GM23338 (cell line): ENCODE results near the gene REG1B. TPM values are rescaled to one million over a fixed set of nuclear protein-coding genes. Genes with fewer than 3 reads are reported as not detected.

Experiments used
- ATAC-seq: fragments of 200-7000 bp; cut with Tn5 transposase; 3 replicates; pipeline ENCODE4 v1.9.1; 2020
- DNase-seq: peaks from one replicate; pipeline ENCODE4 v3.0.0-alpha.2; 2015; ENCODE audit warnings: low spot score
- H2AFZ ChIP-seq: fragments of 200-600 bp; sonication (generic); 2 replicates; pipeline ENCODE4 v1.8.0; 2016; ENCODE audit warnings: antibody characterized with exemption, mild to moderate bottlenecking, moderate library complexity
- H3F3A ChIP-seq: fragments of 200-600 bp; sonication (generic); replicated peaks from 2 replicates; pipeline ENCODE4 v1.8.0; 2017; ENCODE audit warnings: antibody characterized with exemption, mixed run types, low read depth
- H3K27ac ChIP-seq: fragments of 200-600 bp; sonication (generic); 2 replicates; pipeline ENCODE4 v1.6.1; 2016; ENCODE audit warnings: low read depth
- H3K27me3 ChIP-seq: fragments of 200-600 bp; sonication (generic); 2 replicates; pipeline ENCODE4 v1.8.0; 2016; ENCODE audit warnings: mild to moderate bottlenecking, mixed run types, moderate library complexity; ENCODE audit not compliant: insufficient read depth
- H3K36me3 ChIP-seq: fragments of 200-600 bp; sonication (generic); 2 replicates; pipeline ENCODE4 v1.8.0; 2016; ENCODE audit warnings: mild to moderate bottlenecking; ENCODE audit not compliant: insufficient read depth
- H3K4me1 ChIP-seq: fragments of 200-600 bp; sonication (generic); 2 replicates; pipeline ENCODE4 v1.8.0; 2016; ENCODE audit warnings: mild to moderate bottlenecking, moderate library complexity; ENCODE audit not compliant: insufficient read depth
- H3K4me2 ChIP-seq: fragments of 200-600 bp; sonication (generic); 2 replicates; pipeline ENCODE4 v1.7.1; 2017; ENCODE audit warnings: mixed run types
- H3K4me3 ChIP-seq: fragments of 200-600 bp; sonication (generic); 2 replicates; pipeline ENCODE4 v1.6.1; 2016; ENCODE audit warnings: mixed run types
- H3K79me2 ChIP-seq: fragments of 200-600 bp; sonication (generic); replicated peaks from 2 replicates; pipeline ENCODE4 v1.8.0; 2017; ENCODE audit warnings: mild to moderate bottlenecking; ENCODE audit not compliant: insufficient read depth
- H3K9me2 ChIP-seq: fragments of 200-600 bp; sonication (generic); 2 replicates; pipeline ENCODE4 v1.8.0; 2017; ENCODE audit not compliant: insufficient read depth
- H4K20me1 ChIP-seq: fragments of 200-600 bp; sonication (generic); replicated peaks from 2 replicates; pipeline ENCODE4 v1.8.0; 2017; ENCODE audit warnings: mild to moderate bottlenecking; ENCODE audit not compliant: insufficient read depth
- H3K27ac Mint-ChIP-seq: 2 replicates; pipeline ENCODE4 v1.8.0; 2020; ENCODE audit warnings: inconsistent platforms, mild to moderate bottlenecking, moderate library complexity, mixed read lengths
- H3K27me3 Mint-ChIP-seq: 3 replicates; pipeline ENCODE4 v1.8.0; 2022; ENCODE audit warnings: low read depth, mild to moderate bottlenecking, moderate library complexity, mixed read lengths, inconsistent platforms; ENCODE audit not compliant: insufficient read depth, poor library complexity
- H3K36me3 Mint-ChIP-seq: 3 replicates; pipeline ENCODE4 v1.8.0; 2021; ENCODE audit warnings: low read depth, mild to moderate bottlenecking, inconsistent platforms, moderate library complexity, mixed read lengths
- H3K4me1 Mint-ChIP-seq: 3 replicates; pipeline ENCODE4 v1.8.0; 2020; ENCODE audit warnings: mild to moderate bottlenecking, inconsistent platforms, mixed read lengths
- H3K4me3 Mint-ChIP-seq: 3 replicates; pipeline ENCODE4 v1.8.0; 2021; ENCODE audit warnings: moderate library complexity, mild to moderate bottlenecking, inconsistent platforms, mixed read lengths
- H3K9me3 Mint-ChIP-seq: 3 replicates; pipeline ENCODE4 v1.8.0; 2020; ENCODE audit warnings: moderate library complexity, mild to moderate bottlenecking, inconsistent platforms, mixed read lengths
- CREB1 ChIP-seq: fragments of 250-450 bp; sonication (Bioruptor Pico); IDR thresholded peaks from 2 replicates; pipeline ENCODE4 v1.5.0; 2020; ENCODE audit warnings: low read depth, mild to moderate bottlenecking, moderate library complexity
- EZH2phosphoT487 ChIP-seq: fragments of 200-600 bp; sonication (generic); IDR thresholded peaks from one replicate; pipeline ENCODE4 v1.8.1; 2018; ENCODE audit warnings: antibody characterized with exemption; ENCODE audit not compliant: unreplicated experiment
- JUNB ChIP-seq: IDR thresholded peaks from one replicate; pipeline ENCODE4 v1.6.1; 2016; ENCODE audit warnings: antibody characterized with exemption; ENCODE audit not compliant: unreplicated experiment
- NANOG ChIP-seq: IDR thresholded peaks from 2 replicates; pipeline ENCODE4 v1.6.1; 2016; ENCODE audit warnings: antibody characterized with exemption, borderline replicate concordance
- POLR2AphosphoS5 ChIP-seq: IDR thresholded peaks from 2 replicates; pipeline ENCODE4 v1.6.1; 2016; ENCODE audit warnings: antibody characterized with exemption, low read depth
- REST ChIP-seq: IDR thresholded peaks from one replicate; pipeline ENCODE4 v1.6.1; 2018; ENCODE audit warnings: antibody characterized with exemption; ENCODE audit not compliant: unreplicated experiment
- STAT1 ChIP-seq: IDR thresholded peaks from one replicate; pipeline ENCODE4 v1.6.1; 2016; ENCODE audit warnings: antibody characterized with exemption; ENCODE audit not compliant: unreplicated experiment
- ZNF114 ChIP-seq: fragments of 250-450 bp; sonication (Bioruptor Pico); IDR thresholded peaks from 2 replicates; pipeline ENCODE4 v1.5.0; 2020; ENCODE audit warnings: mild to moderate bottlenecking, moderate library complexity
- ZNF462 ChIP-seq: fragments of 250-450 bp; sonication (Bioruptor Pico); IDR thresholded peaks from 2 replicates; pipeline ENCODE4 v1.5.0; 2020; ENCODE audit warnings: mild to moderate bottlenecking, moderate library complexity
- polyA plus RNA-seq: library from polyadenylated mRNA; unstranded; fragments of >200 nt; fragmentation: Nextera tagmentation; extraction: Ambion mirVana; gene quantifications from 2 replicates; pipeline ENCODE4 v1.2.1, GENCODE V29; 2016
- total RNA-seq: library from RNA; depleted of rRNA; stranded (reverse); fragments of >200 nt; shearing (Covaris generic); gene quantifications from 2 replicates; pipeline ENCODE4 v1.2.3, GENCODE V29; 2014
- TF ChIP-seq, protein P1 (sequence below), 2 experiments: fragments of 200-600 bp in 1 of 2; sonication (generic) in 1 of 2; conservative IDR thresholded peaks; 2 replicates each; pipeline versions ENCODE4 v1.5.1 to v1.6.1; 2016 to 2017; ENCODE audit warnings: antibody characterized with exemption in 2 of 2, low read depth in 2 of 2, mild to moderate bottlenecking in 2 of 2, moderate library complexity in 1 of 2
- TF ChIP-seq, protein P2 (sequence below): IDR thresholded peaks from 2 replicates; pipeline ENCODE4 v1.6.1; 2016; ENCODE audit warnings: antibody characterized with exemption

REG1B gene
- total and polyA plus RNA-seq, 2 experiments from 2014 or later = not detected

DNA sequence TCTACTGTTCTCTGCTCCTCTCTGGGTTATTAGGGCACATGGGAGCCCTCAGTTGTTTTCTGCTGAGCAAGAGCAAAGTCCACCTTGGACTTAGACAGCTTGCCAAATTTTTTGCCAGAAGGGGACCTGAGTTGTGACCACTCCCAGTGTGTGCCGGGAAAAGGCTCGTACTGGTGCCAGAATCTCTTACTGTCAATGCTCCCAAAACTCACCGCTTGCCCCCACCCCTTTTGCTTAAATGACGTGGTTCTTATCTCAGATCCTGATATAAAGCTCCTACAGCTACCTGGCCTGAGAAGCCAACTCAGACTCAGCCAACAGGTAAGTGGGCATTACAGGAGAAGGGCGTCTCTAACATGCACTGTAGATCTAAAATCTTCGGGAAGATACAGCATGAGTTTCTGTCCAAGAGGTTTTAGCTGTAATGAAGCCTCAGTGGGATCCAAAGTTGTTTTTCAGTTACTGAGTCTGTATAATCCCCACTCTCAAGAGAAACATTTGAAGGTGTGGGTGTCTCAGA lies 32.5 kb upstream of the REG1B start, which contains the start of gene REG1A:
Gene REG1A (plus strand): TSS at position 295 of the 520 bp plus-strand sequence. CDS start 374 bp downstream, outside the sequence.
- Histone ChIP-seq H3F3A (no peaks in the 10 kb centered on the region), H3K4me1 (no peaks in the 10 kb centered on the region), H3K27me3 (no peaks in the 10 kb centered on the region), H3K4me2 (no peak within 1 kb of the TSS), H4K20me1 (no peaks in the 10 kb centered on the region), H3K27ac (no peak within 1 kb of the TSS), H3K9me2 (peaks cover 3% of the 10 kb centered on the region; the same call in 1 of the 2 replicates), H3K36me3 (peaks cover 4% of the 10 kb centered on the region; the same call in 1 of the 2 replicates), H3K4me3 (no peak within 1 kb of the TSS), H3K79me2 (no peaks in the 10 kb centered on the region), H2AFZ (no peak within 1 kb of the TSS)
- no peaks in the 10 kb centered on the region for H3K4me1 Mint-ChIP-seq
- no peak for TF ChIP-seq STAT1
- no peak for TF ChIP-seq ZNF114 (CRISPR knock-in tag)
- TF ChIP-seq, protein P1, sequence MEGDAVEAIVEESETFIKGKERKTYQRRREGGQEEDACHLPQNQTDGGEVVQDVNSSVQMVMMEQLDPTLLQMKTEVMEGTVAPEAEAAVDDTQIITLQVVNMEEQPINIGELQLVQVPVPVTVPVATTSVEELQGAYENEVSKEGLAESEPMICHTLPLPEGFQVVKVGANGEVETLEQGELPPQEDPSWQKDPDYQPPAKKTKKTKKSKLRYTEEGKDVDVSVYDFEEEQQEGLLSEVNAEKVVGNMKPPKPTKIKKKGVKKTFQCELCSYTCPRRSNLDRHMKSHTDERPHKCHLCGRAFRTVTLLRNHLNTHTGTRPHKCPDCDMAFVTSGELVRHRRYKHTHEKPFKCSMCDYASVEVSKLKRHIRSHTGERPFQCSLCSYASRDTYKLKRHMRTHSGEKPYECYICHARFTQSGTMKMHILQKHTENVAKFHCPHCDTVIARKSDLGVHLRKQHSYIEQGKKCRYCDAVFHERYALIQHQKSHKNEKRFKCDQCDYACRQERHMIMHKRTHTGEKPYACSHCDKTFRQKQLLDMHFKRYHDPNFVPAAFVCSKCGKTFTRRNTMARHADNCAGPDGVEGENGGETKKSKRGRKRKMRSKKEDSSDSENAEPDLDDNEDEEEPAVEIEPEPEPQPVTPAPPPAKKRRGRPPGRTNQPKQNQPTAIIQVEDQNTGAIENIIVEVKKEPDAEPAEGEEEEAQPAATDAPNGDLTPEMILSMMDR (conservative IDR thresholded peaks at IDR 0.05; ENCODE audit: low read depth in 2 of 2) = no peak
- TF ChIP-seq CREB1 (CRISPR knock-in tag) = no peak
- no peak for TF ChIP-seq NANOG
- no peak for TF ChIP-seq JUNB
- no peak for TF ChIP-seq ZNF462
- TF ChIP-seq REST = no peak
- TF ChIP-seq, protein P2, sequence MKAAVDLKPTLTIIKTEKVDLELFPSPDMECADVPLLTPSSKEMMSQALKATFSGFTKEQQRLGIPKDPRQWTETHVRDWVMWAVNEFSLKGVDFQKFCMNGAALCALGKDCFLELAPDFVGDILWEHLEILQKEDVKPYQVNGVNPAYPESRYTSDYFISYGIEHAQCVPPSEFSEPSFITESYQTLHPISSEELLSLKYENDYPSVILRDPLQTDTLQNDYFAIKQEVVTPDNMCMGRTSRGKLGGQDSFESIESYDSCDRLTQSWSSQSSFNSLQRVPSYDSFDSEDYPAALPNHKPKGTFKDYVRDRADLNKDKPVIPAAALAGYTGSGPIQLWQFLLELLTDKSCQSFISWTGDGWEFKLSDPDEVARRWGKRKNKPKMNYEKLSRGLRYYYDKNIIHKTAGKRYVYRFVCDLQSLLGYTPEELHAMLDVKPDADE = no peak
- no peak for TF ChIP-seq POLR2AphosphoS5
- TF ChIP-seq EZH2phosphoT487 = no peak
- no peak within 1 kb of the TSS for H3K4me3 Mint-ChIP-seq
- ATAC-seq = no peak
- H3K9me3 Mint-ChIP-seq = peaks cover 3% of the 10 kb centered on the region; the same call in 1 of the 3 replicates
- no peaks in the 10 kb centered on the region for H3K36me3 Mint-ChIP-seq
- DNase-seq = no peak
- peaks cover 3% of the 10 kb centered on the region for H3K27me3 Mint-ChIP-seq
- H3K27ac Mint-ChIP-seq = no peak within 1 kb of the TSS
